Measurements from ENCODE around the gene FHOD1. TPM values are rescaled to one million over a fixed set of nuclear protein-coding genes. Genes with fewer than 3 reads are reported as not detected.
A peak's percentile ranks its signal among the peaks of the same experiment; 100 is the strongest.

FHOD1 gene
- total RNA-seq, 1 donor from 2014 or later: 32.9 TPM

DNA sequence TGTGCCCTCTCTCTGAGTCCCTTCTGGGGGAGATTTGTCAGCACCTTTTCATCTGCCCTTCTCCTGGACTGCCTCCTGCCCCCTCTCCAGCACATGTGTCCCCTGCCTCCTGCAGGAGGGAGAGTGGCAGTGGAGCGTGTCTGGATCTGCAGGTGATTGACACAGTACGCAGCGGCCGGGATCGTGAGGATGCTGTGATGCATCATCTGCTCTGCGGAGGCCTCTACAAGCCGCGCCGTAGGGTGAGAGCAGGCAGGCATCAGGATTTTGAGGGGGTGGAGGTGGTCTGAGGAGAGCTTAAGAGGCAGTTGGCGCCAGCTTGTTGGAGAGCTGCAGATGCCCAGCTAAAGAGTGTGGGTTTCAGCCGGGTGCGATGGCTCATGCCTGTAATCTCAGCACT, 12.4 kb upstream of the FHOD1 start:
- Mint-ChIP-seq H3K9me3 (ENCODE audit: low read depth) (no peaks in the 10 kb centered on the region), H3K27ac (ENCODE audit: unreplicated experiment) (no peak overlapping the region), H3K4me3 (ENCODE audit: unreplicated experiment) (no peak overlapping the region), H3K27me3 (ENCODE audit: low read depth) (peaks cover 1% of the 10 kb centered on the region), H3K4me1 (ENCODE audit: low read depth) (peaks cover 4% of the 10 kb centered on the region), H3K36me3 (ENCODE audit: low read depth) (peaks cover 7% of the 10 kb centered on the region)
- peak; percentile 83 for DNase-seq (ENCODE audit: low spot score)
- TF ChIP-seq, protein P1, sequence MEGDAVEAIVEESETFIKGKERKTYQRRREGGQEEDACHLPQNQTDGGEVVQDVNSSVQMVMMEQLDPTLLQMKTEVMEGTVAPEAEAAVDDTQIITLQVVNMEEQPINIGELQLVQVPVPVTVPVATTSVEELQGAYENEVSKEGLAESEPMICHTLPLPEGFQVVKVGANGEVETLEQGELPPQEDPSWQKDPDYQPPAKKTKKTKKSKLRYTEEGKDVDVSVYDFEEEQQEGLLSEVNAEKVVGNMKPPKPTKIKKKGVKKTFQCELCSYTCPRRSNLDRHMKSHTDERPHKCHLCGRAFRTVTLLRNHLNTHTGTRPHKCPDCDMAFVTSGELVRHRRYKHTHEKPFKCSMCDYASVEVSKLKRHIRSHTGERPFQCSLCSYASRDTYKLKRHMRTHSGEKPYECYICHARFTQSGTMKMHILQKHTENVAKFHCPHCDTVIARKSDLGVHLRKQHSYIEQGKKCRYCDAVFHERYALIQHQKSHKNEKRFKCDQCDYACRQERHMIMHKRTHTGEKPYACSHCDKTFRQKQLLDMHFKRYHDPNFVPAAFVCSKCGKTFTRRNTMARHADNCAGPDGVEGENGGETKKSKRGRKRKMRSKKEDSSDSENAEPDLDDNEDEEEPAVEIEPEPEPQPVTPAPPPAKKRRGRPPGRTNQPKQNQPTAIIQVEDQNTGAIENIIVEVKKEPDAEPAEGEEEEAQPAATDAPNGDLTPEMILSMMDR (IDR thresholded peaks at IDR 0.05): no peak

DNA sequence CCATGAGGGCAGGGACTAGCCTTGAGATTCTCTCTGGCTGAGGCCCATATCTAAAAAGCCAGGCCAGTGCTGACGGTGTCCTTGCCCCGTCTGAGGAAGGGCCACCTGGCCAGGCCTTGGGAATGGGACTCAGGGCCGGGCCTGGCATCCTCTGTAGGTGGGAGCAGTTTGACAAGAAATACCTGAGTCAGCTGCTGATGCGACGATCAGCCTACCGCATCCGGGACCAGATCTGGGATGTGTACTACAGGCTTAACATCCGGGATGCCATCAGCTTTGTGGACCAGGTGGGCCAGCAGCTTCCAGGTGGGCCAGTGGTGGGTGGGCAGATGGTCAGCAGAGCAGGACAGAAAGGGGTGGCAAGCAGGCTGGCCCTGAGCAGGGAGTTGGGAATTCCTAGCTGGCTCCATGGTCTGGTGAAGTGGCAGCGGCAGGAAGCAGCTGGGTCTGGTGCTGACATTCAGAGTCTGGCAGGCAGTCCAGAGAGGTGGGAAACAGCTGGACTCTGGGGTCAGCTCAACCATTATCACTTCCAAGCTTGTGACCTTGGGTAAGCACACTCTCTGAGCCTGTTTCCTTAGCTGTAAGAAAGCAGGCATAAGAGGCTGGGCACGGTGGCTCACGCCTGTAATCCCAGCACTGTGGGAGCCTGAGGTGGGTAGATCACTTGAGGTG, 11.0 kb upstream of the FHOD1 start:
- TF ChIP-seq, protein P1 (IDR thresholded peaks at IDR 0.05): no peak
- Mint-ChIP-seq H3K27me3 (ENCODE audit: low read depth) (peaks cover 1% of the 10 kb centered on the region), H3K9me3 (ENCODE audit: low read depth) (no peaks in the 10 kb centered on the region), H3K36me3 (ENCODE audit: low read depth) (peaks cover 7% of the 10 kb centered on the region), H3K4me1 (ENCODE audit: low read depth) (peaks cover 4% of the 10 kb centered on the region), H3K27ac (ENCODE audit: unreplicated experiment) (no peak overlapping the region), H3K4me3 (ENCODE audit: unreplicated experiment) (no peak overlapping the region)
- DNase-seq (ENCODE audit: low spot score): peak; percentile 82

DNA sequence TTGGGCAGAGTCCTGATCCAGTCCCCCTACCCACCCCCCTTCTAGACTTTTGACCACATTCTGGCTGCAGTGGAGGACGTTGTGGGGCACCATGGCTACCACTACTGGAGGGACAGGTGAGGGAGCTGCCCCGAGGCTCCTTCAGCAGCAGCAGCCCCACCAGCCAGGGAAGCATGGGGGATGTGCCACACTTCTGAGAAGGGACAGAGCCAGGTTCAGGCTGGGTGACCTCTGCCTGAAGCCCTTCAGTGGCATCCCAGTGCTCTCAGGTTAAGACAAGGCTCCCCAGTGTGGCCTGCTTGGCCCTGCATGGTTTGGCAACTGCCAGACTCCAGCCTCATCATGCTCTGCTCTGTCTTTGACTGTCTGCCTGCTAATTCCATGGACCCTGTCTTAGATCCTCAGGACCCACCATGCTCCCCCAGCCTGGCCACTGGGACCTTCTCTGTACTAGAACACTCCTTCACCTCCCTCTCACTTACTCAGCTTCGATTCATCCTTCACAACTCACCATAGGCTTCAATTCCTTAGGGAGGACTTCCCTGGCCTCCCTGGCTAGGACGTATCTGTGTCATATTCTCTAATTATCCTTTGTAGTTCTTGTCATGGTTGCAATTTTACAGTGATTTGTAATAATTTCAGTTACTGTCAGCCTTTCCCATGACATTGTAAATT, 10.3 kb upstream of the FHOD1 start:
- no peak overlapping the region for H3K4me3 Mint-ChIP-seq (ENCODE audit: unreplicated experiment)
- no peaks in the 10 kb centered on the region for H3K9me3 Mint-ChIP-seq (ENCODE audit: low read depth)
- H3K27me3 Mint-ChIP-seq (ENCODE audit: low read depth): no peaks in the 10 kb centered on the region
- H3K27ac Mint-ChIP-seq (ENCODE audit: unreplicated experiment): no peak overlapping the region
- peak; percentile 82 for DNase-seq (ENCODE audit: low spot score)
- peaks cover 7% of the 10 kb centered on the region for H3K36me3 Mint-ChIP-seq (ENCODE audit: low read depth)
- TF ChIP-seq, protein P1 (IDR thresholded peaks at IDR 0.05): no peak
- peaks cover 4% of the 10 kb centered on the region for H3K4me1 Mint-ChIP-seq (ENCODE audit: low read depth)

DNA sequence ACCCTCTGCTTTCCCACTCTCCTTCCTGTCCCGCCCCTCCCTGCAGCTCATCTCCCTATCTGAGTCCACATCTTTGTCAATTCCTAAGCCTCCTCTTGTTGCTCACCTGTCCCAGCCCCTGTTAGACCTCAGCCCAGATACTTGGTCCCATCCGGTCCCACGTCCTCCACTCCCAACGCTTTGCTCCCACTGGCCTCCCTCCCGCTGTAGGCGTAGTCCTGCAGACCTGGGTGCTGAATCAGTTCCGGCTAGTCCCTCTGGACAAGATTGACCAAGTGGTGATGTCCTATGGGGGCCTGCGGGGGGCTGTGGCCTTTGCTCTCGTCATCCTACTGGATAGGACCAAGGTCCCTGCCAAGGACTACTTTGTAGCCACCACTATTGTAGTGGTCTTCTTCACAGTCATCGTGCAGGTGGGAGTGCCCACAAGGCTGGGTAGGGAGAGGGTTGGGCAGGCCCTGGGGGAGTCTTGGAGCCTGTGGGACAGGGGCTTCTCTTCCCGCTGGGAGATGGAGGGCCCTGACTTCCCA, 9.5 kb upstream of the FHOD1 start:
- H3K4me3 Mint-ChIP-seq (ENCODE audit: unreplicated experiment): no peak overlapping the region

More for the DNA sequence above, 9.5 kb upstream of the FHOD1 start:
- H3K27ac Mint-ChIP-seq (ENCODE audit: unreplicated experiment): no peak overlapping the region
- TF ChIP-seq, protein P1 (IDR thresholded peaks at IDR 0.05): no peak
- peaks cover 7% of the 10 kb centered on the region for H3K36me3 Mint-ChIP-seq (ENCODE audit: low read depth)
- no peaks in the 10 kb centered on the region for H3K9me3 Mint-ChIP-seq (ENCODE audit: low read depth)
- no peaks in the 10 kb centered on the region for H3K27me3 Mint-ChIP-seq (ENCODE audit: low read depth)
- peaks cover 4% of the 10 kb centered on the region for H3K4me1 Mint-ChIP-seq (ENCODE audit: low read depth)
- peak; percentile 77 for DNase-seq (ENCODE audit: low spot score)

Data from chondrocyte (in vitro differentiated cells).